Duodenal mucosa (tissue), 2 donors: ENCODE data around the gene OLFML2B.

Experiments
- H3K27ac ChIP-seq: one replicate; pipeline ENCODE4 v1.7.0; 2013; ENCODE audit warnings: low read depth, low read length
- H3K27me3 ChIP-seq, 2 donors: one replicate each; pipeline ENCODE4 v1.7.0; 2013; ENCODE audit warnings: low read length in 2 of 2, control low read depth in 1 of 2; ENCODE audit not compliant: insufficient read depth in 2 of 2, control insufficient read depth in 1 of 2
- H3K36me3 ChIP-seq, 2 donors: one replicate each; pipeline ENCODE4 v1.7.0; 2013; ENCODE audit warnings: low read length in 2 of 2, control low read depth in 1 of 2; ENCODE audit not compliant: insufficient read depth in 2 of 2, control insufficient read depth in 1 of 2
- H3K4me1 ChIP-seq, 2 donors: one replicate each; pipeline ENCODE4 v1.7.0; 2013; ENCODE audit warnings: low read length in 2 of 2, control low read depth in 1 of 2; ENCODE audit not compliant: insufficient read depth in 2 of 2, control insufficient read depth in 1 of 2
- H3K4me3 ChIP-seq, 2 donors: one replicate each; pipeline ENCODE4 v1.7.0; 2013; ENCODE audit warnings: low read length in 2 of 2, low read depth in 1 of 2
- H3K9ac ChIP-seq, 2 donors: one replicate each; pipeline ENCODE4 v1.7.0; 2013; ENCODE audit warnings: low read length in 2 of 2, low read depth in 1 of 2
- H3K9me3 ChIP-seq, 2 donors: one replicate each; pipeline ENCODE4 v1.7.0; 2013; ENCODE audit warnings: low read length in 2 of 2, control low read depth in 1 of 2; ENCODE audit not compliant: control insufficient read depth in 1 of 2

Gene OLFML2B

GRCh38 chr1:161986328-161986727 is 37.3 kb downstream of the OLFML2B start:
- H3K9me3 ChIP-seq, result peaks cover 0 to 8% of the 10 kb centered on the region in 2 donors
- no peak overlapping the region for H3K27ac ChIP-seq
- H3K4me1 ChIP-seq, result no peaks in the 10 kb centered on the region
- H3K27me3 ChIP-seq, result no peaks in the 10 kb centered on the region
- no peak overlapping the region for H3K9ac ChIP-seq
- no peaks in the 10 kb centered on the region for H3K36me3 ChIP-seq
- no peak overlapping the region for H3K4me3 ChIP-seq

DNA sequence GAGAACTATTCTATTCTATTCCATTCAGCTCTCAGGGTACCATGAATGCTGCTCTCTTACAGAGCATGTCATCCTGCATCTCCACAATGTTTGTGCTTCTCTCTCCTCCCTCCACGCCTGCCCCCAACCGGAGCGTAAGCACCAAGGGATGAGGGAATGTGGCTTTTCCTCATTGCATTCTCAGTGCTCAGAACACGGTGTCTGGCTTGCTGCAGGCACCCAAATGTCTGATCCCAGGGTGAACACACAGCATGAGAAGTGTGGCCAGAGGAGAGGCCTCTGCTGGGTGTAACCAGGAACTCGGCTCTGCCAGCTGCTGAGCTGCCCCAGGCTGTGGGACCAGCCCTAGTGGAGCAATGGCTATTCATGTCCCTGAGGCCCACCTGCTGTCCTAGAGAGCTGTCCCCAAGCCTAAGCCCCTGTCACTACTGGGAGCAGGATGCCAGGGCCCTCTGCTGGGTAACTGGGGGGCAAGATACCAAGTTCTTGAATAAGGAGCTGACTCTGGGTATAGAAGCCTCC is 38.3 kb downstream of the OLFML2B start:
- Histone ChIP-seq H3K9me3 (peaks cover 0 to 8% of the 10 kb centered on the region in 2 donors), H3K27ac (no peak overlapping the region), H3K27me3 (no peaks in the 10 kb centered on the region), H3K4me3 (no peak overlapping the region), H3K36me3 (no peaks in the 10 kb centered on the region), H3K9ac (no peak overlapping the region), H3K4me1 (no peaks in the 10 kb centered on the region)

DNA sequence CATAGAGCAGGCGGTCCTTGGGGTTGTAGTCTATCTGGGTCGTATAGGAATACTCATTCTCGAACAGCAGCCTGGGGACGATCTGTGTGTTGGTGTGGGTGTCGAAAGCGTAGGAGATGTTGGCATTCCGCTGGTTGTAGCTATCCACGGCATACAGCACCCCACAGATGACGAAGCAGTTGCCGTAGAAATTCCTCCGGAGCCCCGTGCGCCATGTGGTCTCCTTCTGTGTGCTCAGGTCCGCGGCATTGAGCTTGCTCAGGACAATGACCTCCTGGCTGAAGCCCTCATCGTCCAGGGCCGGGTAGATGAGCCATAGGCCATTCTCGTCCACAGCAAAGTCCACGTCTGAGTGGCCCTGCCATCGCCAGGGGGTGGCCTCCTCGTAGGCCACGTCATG is 39.9 kb downstream of the OLFML2B start:
- Histone ChIP-seq H3K27me3 (no peaks in the 10 kb centered on the region), H3K27ac (no peak overlapping the region), H3K36me3 (no peaks in the 10 kb centered on the region), H3K9ac (no peak overlapping the region), H3K9me3 (peaks cover 0 to 8% of the 10 kb centered on the region in 2 donors), H3K4me3 (no peak overlapping the region), H3K4me1 (no peaks in the 10 kb centered on the region)

DNA sequence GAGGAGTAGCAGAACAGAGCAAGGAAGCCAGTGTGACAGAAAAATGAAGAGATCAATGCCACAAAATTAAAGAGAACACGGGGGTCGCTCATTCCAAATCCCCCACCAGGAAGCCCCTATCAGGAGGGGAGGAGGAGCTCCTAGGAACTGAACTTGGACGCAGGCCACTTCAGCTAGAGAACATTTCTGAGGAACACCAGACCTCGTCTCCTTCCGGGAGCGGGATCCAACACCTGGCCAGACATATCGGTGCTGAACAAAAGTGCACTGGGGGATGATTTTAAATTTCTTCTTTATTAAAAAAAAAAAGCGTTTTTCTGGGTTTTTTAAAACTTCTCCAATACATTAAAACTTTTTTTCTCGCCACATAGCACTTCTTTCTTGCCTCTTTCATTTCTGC is 40.8 kb downstream of the OLFML2B start:
- Histone ChIP-seq H3K27ac (no peak overlapping the region), H3K36me3 (no peaks in the 10 kb centered on the region), H3K4me3 (no peak overlapping the region), H3K27me3 (no peaks in the 10 kb centered on the region), H3K9me3 (peaks cover 0 to 8% of the 10 kb centered on the region in 2 donors), H3K4me1 (no peaks in the 10 kb centered on the region), H3K9ac (no peak overlapping the region)

GRCh38 chr1:161982507-161982895 is 41.2 kb downstream of the OLFML2B start:
- Histone ChIP-seq H3K27me3 (no peaks in the 10 kb centered on the region), H3K9ac (no peak overlapping the region)

DNA sequence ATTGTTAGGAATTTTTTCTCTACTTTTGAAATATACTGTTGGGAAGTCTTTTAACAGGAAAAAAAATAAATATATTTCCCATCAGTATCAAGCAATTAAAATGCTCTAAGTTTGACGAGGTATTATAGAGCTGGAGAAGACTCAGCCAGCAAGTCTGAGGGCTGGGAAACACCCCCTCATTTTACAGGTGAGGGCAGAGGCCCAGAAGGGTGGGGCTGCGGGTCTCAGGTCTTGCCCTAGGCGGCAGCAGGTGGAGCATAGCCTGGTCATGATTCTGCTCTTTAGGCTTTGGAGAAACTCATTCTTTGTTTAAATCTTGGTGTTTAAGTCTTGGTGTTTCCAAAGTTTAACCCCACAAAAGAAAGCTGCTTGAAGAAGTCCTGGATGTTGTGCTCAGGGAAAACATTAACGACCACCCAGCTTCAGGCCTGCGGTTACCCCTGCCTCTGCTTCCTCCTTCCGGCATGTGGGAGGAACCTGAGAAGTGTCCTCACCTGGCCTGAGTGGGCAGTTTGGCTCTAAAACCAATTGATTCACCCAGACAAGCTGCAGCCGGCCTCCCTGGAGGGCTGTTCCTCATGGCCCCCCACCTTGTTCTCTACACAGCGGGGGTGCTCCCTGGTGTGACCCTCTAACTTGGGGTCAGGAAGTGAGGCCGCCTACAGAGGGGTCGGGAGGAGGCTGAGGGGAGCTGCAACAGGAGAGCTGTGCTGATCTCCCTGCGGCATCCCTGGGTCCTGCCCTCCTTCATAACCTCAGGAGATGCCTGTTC is 41.7 kb downstream of the OLFML2B start:
- Histone ChIP-seq H3K4me3 (no peak overlapping the region), H3K4me1 (no peaks in the 10 kb centered on the region), H3K9me3 (peaks cover 0 to under 1% of the 10 kb centered on the region in 2 donors), H3K27me3 (no peaks in the 10 kb centered on the region), H3K36me3 (no peaks in the 10 kb centered on the region), H3K27ac (no peak overlapping the region), H3K9ac (no peak overlapping the region)

More at GRCh38 chr1:161982507-161982895, 41.2 kb downstream of the OLFML2B start:
- Histone ChIP-seq H3K36me3 (no peaks in the 10 kb centered on the region), H3K9me3 (peaks cover 0 to 6% of the 10 kb centered on the region in 2 donors), H3K27ac (no peak overlapping the region), H3K4me1 (no peaks in the 10 kb centered on the region), H3K4me3 (no peak overlapping the region)

- Histone ChIP-seq H3K4me1 (no peaks in the 10 kb centered on the region), H3K27me3 (no peaks in the 10 kb centered on the region), H3K27ac (no peak overlapping the region), H3K9me3 (no peaks in the 10 kb centered on the region), H3K36me3 (no peaks in the 10 kb centered on the region), H3K4me3 (no peak overlapping the region), H3K9ac (no peak overlapping the region)
Measured at GRCh38 chr1:161981126-161981525, 42.5 kb downstream of the OLFML2B start.

DNA sequence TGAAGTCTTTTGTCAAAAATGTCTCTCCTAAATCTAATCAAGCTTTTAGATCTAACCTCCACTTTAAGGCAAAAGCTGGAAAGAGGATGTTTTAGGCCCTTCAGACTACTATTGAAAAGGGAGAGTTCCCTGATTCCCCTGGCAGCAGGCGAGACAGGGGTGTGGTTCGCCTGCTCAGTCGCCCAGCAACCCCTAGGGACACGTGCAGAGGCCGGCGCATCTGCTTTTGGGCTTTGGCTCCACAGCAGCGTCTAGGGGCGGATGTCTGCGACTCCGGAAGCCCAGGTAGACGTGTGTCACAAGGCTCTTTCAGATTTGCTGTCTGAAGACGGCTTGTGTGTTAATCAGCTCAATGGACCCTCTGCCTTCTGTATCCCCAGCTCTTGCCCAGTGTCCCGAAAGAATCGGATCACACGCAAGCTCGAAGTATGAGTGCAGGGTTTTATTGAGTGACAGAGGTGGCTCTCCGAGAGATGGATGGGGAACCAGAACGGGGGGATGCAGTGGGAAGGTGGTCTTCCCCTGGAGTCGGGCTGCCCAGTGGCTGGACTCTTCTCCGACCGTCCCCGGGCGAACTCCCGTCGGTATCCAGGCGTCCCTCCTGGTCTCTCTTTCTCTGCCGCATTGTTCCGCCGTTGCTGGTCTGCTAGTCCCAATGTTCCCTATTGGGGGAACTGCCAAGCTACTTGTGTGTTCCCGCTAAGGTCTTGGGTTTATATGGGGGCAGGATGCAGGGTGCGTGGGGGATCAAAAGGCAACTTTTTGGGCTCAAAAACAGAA is 45.5 kb downstream of the OLFML2B start:
- H3K9ac ChIP-seq, result no peak overlapping the region
- no peaks in the 10 kb centered on the region for H3K9me3 ChIP-seq
- no peak overlapping the region for H3K4me3 ChIP-seq
- no peaks in the 10 kb centered on the region for H3K27me3 ChIP-seq
- H3K4me1 ChIP-seq, result peaks cover 4 to 9% of the 10 kb centered on the region in 2 donors
- no peak overlapping the region for H3K27ac ChIP-seq
- no peaks in the 10 kb centered on the region for H3K36me3 ChIP-seq

GRCh38 chr1:161973924-161974845 is 49.5 kb downstream of the OLFML2B start:
- no peak overlapping the region for H3K27ac ChIP-seq
- no peak overlapping the region for H3K9ac ChIP-seq
- H3K27me3 ChIP-seq, result no peaks in the 10 kb centered on the region
- no peaks in the 10 kb centered on the region for H3K36me3 ChIP-seq
- no peak overlapping the region for H3K4me3 ChIP-seq
- H3K4me1 ChIP-seq, result peaks cover 4 to 9% of the 10 kb centered on the region in 2 donors
- H3K9me3 ChIP-seq, result no peaks in the 10 kb centered on the region
